H7 (cell line): ENCODE results near the gene ALMS1. TPM values are rescaled to one million over a fixed set of nuclear protein-coding genes. Genes with fewer than 3 reads are reported as not detected.
"Not testable (repeated sequence)": the region's sequence is repeated elsewhere in the genome, so short reads cannot be mapped to it uniquely, and the experiment has no call there.

Experiments used
- DNase-seq: peaks from one replicate; pipeline ENCODE4 v3.0.0; 2012
- H3K27me3 ChIP-seq: 2 replicates; pipeline ENCODE4 v1.6.0; 2011; ENCODE audit warnings: mild to moderate bottlenecking, low read length; ENCODE audit not compliant: control insufficient read depth, insufficient read depth
- H3K36me3 ChIP-seq: replicated peaks from 2 replicates; pipeline ENCODE4 v1.5.1; 2011; ENCODE audit warnings: low read length; ENCODE audit not compliant: control insufficient read depth, insufficient read depth
- H3K4me3 ChIP-seq: 2 replicates; pipeline ENCODE4 v1.5.1; 2011; ENCODE audit warnings: low read depth, mild to moderate bottlenecking, control low read depth, low read length, moderate library complexity; ENCODE audit not compliant: insufficient read depth
- total RNA-seq: library from RNA; depleted of rRNA; stranded (reverse); fragments of >200 nt; shearing (Covaris generic); gene quantifications from 2 replicates; pipeline ENCODE4 v1.2.3, GENCODE V29; 2014; rRNA removed

Gene ALMS1
- total RNA-seq = 29.7 and 34.1 TPM in 2 replicates

- peak; percentile 95 for DNase-seq
- H3K4me3 ChIP-seq = peak within 1 kb of the TSS; percentile 94
- H3K27me3 ChIP-seq = peaks cover 6% of the 10 kb centered on the region
- no peaks in the 10 kb centered on the region for H3K36me3 ChIP-seq
Measured at GRCh38 chr2:73385504-73386341, at the start of gene ALMS1. ALMS1 (plus strand) TSS chr2:73385836; CDS start chr2:73385869, 33 bp downstream.

- Histone ChIP-seq H3K27me3 (no peaks in the 10 kb centered on the region; the same call in 1 of the 2 replicates), H3K4me3 (no peak overlapping the region), H3K36me3 (no peaks in the 10 kb centered on the region)
- DNase-seq = no peak
Measured at GRCh38 chr2:73337828-73338227, 47.8 kb upstream of the ALMS1 start.

- Histone ChIP-seq H3K27me3 (no peaks in the 10 kb centered on the region; the same call in 1 of the 2 replicates), H3K36me3 (no peaks in the 10 kb centered on the region), H3K4me3 (no peak overlapping the region)
- no peak for DNase-seq
Measured at GRCh38 chr2:73339201-73339600, 46.4 kb upstream of the ALMS1 start.

GRCh38 chr2:73341039-73341438 is 44.6 kb upstream of the ALMS1 start:
- DNase-seq = no peak
- no peaks in the 10 kb centered on the region; the same call in 1 of the 2 replicates for H3K27me3 ChIP-seq

GRCh38 chr2:73343992-73344391 is 41.6 kb upstream of the ALMS1 start:
- Histone ChIP-seq H3K36me3 (no peaks in the 10 kb centered on the region), H3K27me3 (no peaks in the 10 kb centered on the region; the same call in 1 of the 2 replicates), H3K4me3 (no peak overlapping the region)
- DNase-seq = no peak

More at GRCh38 chr2:73341039-73341438, 44.6 kb upstream of the ALMS1 start:
- no peak overlapping the region for H3K4me3 ChIP-seq
- H3K36me3 ChIP-seq = no peaks in the 10 kb centered on the region

GRCh38 chr2:73344747-73345146 is 40.9 kb upstream of the ALMS1 start:
- H3K36me3 ChIP-seq, H3K4me3 ChIP-seq, H3K27me3 ChIP-seq, DNase-seq: not testable (repeated sequence)

GRCh38 chr2:73350035-73350691 is 35.5 kb upstream of the ALMS1 start:
- Histone ChIP-seq H3K27me3 (no peaks in the 10 kb centered on the region), H3K4me3 (no peak overlapping the region), H3K36me3 (no peaks in the 10 kb centered on the region)

GRCh38 chr2:73356097-73356496 is 29.5 kb upstream of the ALMS1 start:
- no peak for DNase-seq
- Histone ChIP-seq H3K27me3 (no peaks in the 10 kb centered on the region), H3K4me3 (no peak overlapping the region), H3K36me3 (no peaks in the 10 kb centered on the region)

More at GRCh38 chr2:73350035-73350691, 35.5 kb upstream of the ALMS1 start:
- DNase-seq = no peak

GRCh38 chr2:73359915-73360697 is 25.5 kb upstream of the ALMS1 start:
- Histone ChIP-seq H3K36me3 (no peaks in the 10 kb centered on the region), H3K27me3 (no peaks in the 10 kb centered on the region), H3K4me3 (no peak overlapping the region)
- DNase-seq = no peak

- no peak for DNase-seq
- no peak overlapping the region for H3K4me3 ChIP-seq
Measured at GRCh38 chr2:73366060-73366459, 19.6 kb upstream of the ALMS1 start.

GRCh38 chr2:73368781-73369180 is 16.9 kb upstream of the ALMS1 start:
- no peak for DNase-seq
- Histone ChIP-seq H3K27me3 (no peaks in the 10 kb centered on the region; the same call in 1 of the 2 replicates), H3K4me3 (no peak overlapping the region), H3K36me3 (no peaks in the 10 kb centered on the region)

More at GRCh38 chr2:73366060-73366459, 19.6 kb upstream of the ALMS1 start:
- Histone ChIP-seq H3K36me3 (no peaks in the 10 kb centered on the region), H3K27me3 (no peaks in the 10 kb centered on the region)

GRCh38 chr2:73370348-73370747 is 15.3 kb upstream of the ALMS1 start:
- DNase-seq = no peak

GRCh38 chr2:73373344-73373743 is 12.3 kb upstream of the ALMS1 start:
- no peak overlapping the region for H3K4me3 ChIP-seq
- H3K27me3 ChIP-seq = no peaks in the 10 kb centered on the region; the same call in 1 of the 2 replicates
- H3K36me3 ChIP-seq = no peaks in the 10 kb centered on the region
- DNase-seq = no peak

More at GRCh38 chr2:73370348-73370747, 15.3 kb upstream of the ALMS1 start:
- Histone ChIP-seq H3K27me3 (no peaks in the 10 kb centered on the region; the same call in 1 of the 2 replicates), H3K36me3 (no peaks in the 10 kb centered on the region), H3K4me3 (no peak overlapping the region)

GRCh38 chr2:73374269-73374668 is 11.4 kb upstream of the ALMS1 start:
- H3K36me3 ChIP-seq = no peaks in the 10 kb centered on the region
- H3K27me3 ChIP-seq = no peaks in the 10 kb centered on the region; the same call in 1 of the 2 replicates
- no peak for DNase-seq
- no peak overlapping the region for H3K4me3 ChIP-seq
